Activated naive CD4-positive, alpha-beta T cell treated with anti-CD3 and anti-CD28 coated beads, Interleukin-2, amount 50 U/mL, for 72 hours (primary cell): ENCODE data around the gene CHID1. TPM values are rescaled to one million over a fixed set of nuclear protein-coding genes. Genes with fewer than 3 reads are reported as not detected.

Experiments
- ATAC-seq, 2 donors: fragments of 150-1000 bp; cut with Tn5 transposase; 2 replicates each; pipeline ENCODE4 v1.10.0; 2021; ENCODE audit warnings: mild to moderate bottlenecking in 2 of 2, moderate library complexity in 2 of 2
- DNase-seq, 2 donors: peaks; one replicate each; pipeline ENCODE4 v3.0.0; 2021 to 2022; ENCODE audit warnings: low spot score in 2 of 2
- H3K27ac Mint-ChIP-seq, 2 donors: one replicate each; pipeline ENCODE4 v1.8.0; 2022; ENCODE audit warnings: mild to moderate bottlenecking in 2 of 2, mixed read lengths in 2 of 2
- H3K36me3 Mint-ChIP-seq, 2 donors: one replicate each; pipeline ENCODE4 v1.8.0; 2022; ENCODE audit warnings: mixed read lengths in 2 of 2
- H3K9me3 Mint-ChIP-seq, 2 donors: one replicate each; pipeline ENCODE4 v1.8.0; 2022; ENCODE audit warnings: mixed read lengths in 2 of 2
- total RNA-seq, 2 donors: library from RNA; stranded (reverse); gene quantifications; one replicate each; pipeline ENCODE4 v1.2.3, GENCODE V29; 2022

CHID1 gene
- total RNA-seq, 2 donors from 2014 or later: 49.1 to 62.6 TPM

- ATAC-seq: no peak
Measured at GRCh38 chr11:921921-922678, 11.5 kb upstream of the CHID1 start.

DNA sequence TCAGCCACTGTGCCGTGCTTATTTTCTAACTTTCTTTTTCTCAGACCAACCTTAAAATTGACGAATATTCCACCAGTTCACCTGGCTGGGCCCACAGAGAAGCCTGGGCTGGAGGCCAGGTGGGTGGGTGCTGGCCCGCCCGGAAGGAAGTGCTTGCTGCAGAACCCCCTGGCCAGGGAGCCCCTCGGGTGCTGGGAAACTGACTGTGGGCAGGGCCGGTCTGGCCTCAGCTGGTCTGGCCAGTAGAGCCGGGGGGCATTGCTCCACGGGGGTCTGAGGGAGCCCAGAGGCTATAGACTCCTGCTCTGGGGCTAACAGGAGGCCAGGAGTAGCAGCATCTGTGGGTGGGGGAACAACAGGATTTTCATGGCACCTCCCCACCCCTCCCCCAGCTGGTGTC, 6.8 kb upstream of the CHID1 start:
- no peak overlapping the region for H3K27ac Mint-ChIP-seq
- no peak for ATAC-seq
- H3K9me3 Mint-ChIP-seq: no peaks in the 10 kb centered on the region
- no peak for DNase-seq
- no peaks in the 10 kb centered on the region for H3K36me3 Mint-ChIP-seq

More at GRCh38 chr11:921921-922678, 11.5 kb upstream of the CHID1 start:
- peaks cover 8 to 9% of the 10 kb centered on the region in 2 donors for H3K36me3 Mint-ChIP-seq
- no peaks in the 10 kb centered on the region for H3K9me3 Mint-ChIP-seq
- no peak overlapping the region for H3K27ac Mint-ChIP-seq
- no peak for DNase-seq

DNA sequence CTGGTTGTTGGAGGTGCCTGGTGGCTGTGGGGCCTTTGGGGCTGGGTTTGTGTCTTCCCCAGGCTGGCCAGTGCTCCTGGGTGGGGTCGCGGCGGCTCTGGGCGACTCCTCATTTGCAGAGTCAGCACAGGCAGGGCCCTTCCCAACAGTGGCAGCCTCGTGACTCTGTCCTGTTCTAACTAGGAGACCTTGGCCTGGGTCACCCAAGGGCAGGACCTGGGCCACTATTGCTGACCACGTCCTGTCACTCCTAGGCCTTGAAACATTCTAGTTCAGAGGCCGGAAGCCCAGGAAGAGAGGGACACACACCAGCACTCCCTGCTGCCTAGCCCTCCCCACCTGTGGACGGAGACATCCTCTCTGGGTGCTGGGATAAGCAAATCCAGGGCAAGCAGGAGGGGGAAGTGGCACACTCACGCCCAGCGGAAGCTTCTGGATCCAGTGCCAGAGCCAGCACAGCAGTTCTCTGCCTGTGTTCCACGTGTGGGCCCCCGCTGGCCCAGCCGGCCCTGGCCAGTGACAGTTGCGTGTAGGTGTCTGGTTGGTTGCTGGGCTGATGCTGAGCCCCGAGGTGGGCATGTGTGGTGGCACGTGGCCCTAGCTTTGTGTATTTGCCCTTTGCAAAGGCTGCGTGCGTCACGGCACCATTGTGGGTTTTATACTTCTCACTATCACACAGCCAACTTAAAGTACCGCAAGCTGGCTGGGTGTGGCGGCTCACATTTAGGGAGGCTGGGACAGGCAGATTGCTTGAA, 4.3 kb upstream of the CHID1 start:
- no peaks in the 10 kb centered on the region for H3K9me3 Mint-ChIP-seq
- H3K36me3 Mint-ChIP-seq: no peaks in the 10 kb centered on the region
- no peak overlapping the region for H3K27ac Mint-ChIP-seq
- ATAC-seq: no peak
- no peak for DNase-seq

DNA sequence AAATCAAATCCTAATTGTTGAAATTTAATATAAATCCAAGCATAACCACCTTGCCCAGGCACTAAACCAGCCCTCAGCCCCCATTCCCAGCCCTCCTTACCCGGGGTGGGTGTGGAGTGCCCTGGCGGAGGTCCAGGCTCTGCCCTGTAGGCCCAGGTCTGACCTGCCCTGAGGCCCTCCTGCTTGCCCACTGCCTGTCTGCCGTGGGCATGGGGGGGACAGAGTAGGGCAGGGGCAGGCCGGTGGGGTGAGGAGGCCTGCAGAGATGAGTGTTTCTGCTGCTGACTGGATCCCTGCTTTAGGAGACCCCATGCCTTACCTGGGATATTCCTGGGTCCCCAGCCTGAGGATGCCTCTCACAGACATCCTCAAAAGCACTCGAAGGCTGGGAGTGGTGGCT, 3.6 kb upstream of the CHID1 start:
- ATAC-seq: no peak
- Mint-ChIP-seq H3K9me3 (no peaks in the 10 kb centered on the region), H3K36me3 (no peaks in the 10 kb centered on the region), H3K27ac (no peak overlapping the region)
- no peak for DNase-seq

DNA sequence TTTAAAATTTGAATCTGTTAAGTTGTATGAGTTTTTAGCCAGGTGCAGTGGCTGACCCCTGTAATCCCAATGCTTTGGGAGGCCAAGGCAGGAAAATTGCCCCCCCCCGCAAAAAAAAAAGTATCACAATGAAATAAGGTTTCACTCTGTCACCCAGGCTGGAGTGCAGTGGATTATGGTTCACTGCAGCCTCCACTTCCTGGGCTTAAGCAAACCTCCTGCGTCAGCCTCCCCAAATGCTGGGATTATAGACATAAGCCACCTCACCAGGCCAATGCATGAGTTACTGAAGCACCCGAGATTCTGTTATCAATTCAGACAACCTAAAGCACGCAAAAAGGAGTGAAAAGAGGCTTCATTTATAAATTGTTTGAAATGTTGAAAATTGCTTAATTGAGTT, 2.4 kb upstream of the CHID1 start:
- Mint-ChIP-seq H3K27ac (no peak overlapping the region), H3K36me3 (no peaks in the 10 kb centered on the region), H3K9me3 (no peaks in the 10 kb centered on the region)
- DNase-seq (no peak), ATAC-seq (no peak)

DNA sequence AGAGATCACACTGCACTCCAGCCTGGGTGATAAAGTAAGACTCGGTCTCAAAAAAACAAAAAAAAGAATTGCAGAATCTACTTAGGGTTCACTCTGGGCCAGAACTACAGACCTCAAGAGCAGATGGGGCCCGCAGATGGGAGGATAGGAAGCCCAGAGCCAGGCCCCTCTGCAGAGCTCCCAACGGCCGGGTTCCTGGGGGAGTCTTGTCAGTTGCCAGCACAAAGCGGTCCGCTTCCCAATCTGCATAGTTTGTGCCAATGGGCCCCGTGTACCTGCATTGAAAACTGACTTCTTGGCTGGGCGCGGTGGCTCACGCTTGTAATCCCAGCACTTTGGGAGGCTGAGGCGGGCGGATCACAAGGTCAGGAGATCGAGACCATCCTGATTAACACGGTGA, 1.7 kb upstream of the CHID1 start:
- H3K9me3 Mint-ChIP-seq: no peaks in the 10 kb centered on the region
- H3K36me3 Mint-ChIP-seq: no peaks in the 10 kb centered on the region
- ATAC-seq (no peak), DNase-seq (no peak)
- peak overlapping the region in 1 of 2 donors; percentile 88 for H3K27ac Mint-ChIP-seq

DNA sequence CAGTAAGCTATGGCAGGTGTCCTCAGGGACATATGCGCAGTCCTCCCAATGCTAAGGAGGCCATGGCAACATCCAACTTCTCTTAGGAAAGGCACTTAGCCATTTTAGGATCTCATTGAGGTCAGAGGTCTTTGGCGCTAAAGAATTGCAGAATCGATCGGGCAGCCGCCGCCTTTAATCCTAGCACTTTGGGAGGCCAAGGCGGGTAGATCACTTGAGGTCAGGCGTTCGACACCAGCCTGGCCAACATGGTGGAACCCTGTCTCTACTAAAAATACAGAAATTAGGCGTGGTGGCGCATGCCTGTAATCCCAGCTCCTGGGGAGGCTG, 1.2 kb upstream of the CHID1 start:
- DNase-seq: no peak
- Mint-ChIP-seq H3K27ac (peak overlapping the region; percentile 88 to 94), H3K9me3 (no peaks in the 10 kb centered on the region), H3K36me3 (no peaks in the 10 kb centered on the region)
- no peak for ATAC-seq

DNA sequence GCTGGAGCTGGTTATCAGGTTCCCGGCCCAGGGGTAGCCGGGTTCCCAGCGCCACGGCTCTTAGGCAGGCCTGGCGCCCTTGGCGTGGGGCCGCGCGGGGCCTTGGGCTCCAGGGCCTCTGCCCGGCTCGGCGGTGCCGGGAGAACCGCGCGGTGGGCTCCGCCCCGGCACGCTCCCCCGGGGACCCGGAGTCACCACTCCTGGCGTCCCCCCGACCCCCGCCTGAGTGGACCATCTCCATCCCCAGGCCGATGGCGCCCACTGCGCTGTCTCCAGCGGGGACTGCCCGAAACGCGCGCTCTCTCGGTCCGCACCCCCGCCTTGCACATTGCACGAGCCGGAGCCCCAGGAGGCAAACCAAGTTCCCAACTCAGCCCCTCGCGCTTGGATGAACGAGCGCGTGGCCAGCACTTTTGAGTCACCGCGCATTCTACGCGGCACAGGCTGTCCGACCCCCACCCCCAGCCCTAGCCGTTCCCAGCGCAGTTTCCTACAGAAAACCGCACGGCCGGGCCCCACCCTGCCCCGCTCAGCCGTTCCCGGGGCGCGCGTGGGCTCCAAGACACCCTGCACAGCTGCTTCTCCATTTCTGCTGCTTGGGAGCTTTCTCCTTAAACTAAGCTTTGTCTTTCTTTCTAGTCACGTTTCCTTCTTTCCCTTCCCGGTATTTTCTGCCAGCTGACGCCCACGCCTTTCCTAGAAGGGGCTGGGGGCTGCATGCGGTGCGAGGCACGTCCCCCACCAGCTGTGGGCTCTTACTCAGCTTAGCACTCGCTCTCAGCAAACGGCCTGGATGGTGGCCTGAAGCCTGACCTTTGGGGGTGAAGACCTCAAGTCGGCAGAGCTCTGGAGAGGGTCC, 650 bp upstream of the CHID1 start:
- Mint-ChIP-seq H3K9me3 (no peaks in the 10 kb centered on the region), H3K27ac (peak overlapping the region; percentile 88 to 94), H3K36me3 (no peaks in the 10 kb centered on the region)
- no peak for DNase-seq
- peak; percentile 33 to 42 for ATAC-seq

- peak overlapping the region; percentile 44 to 89 for H3K27ac Mint-ChIP-seq
- DNase-seq (no peak), ATAC-seq (peak in 1 of 2 donors; percentile 31)
- H3K9me3 Mint-ChIP-seq: no peaks in the 10 kb centered on the region
- no peaks in the 10 kb centered on the region for H3K36me3 Mint-ChIP-seq
Measured at GRCh38 chr11:910044-910588, 494 bp downstream of the CHID1 start.

GRCh38 chr11:909406-909805, 1.2 kb downstream of the CHID1 start:
- no peaks in the 10 kb centered on the region for H3K9me3 Mint-ChIP-seq
- peak overlapping the region in 1 of 2 donors; percentile 89 for H3K27ac Mint-ChIP-seq
- ATAC-seq: no peak
- no peak for DNase-seq
- no peaks in the 10 kb centered on the region for H3K36me3 Mint-ChIP-seq

DNA sequence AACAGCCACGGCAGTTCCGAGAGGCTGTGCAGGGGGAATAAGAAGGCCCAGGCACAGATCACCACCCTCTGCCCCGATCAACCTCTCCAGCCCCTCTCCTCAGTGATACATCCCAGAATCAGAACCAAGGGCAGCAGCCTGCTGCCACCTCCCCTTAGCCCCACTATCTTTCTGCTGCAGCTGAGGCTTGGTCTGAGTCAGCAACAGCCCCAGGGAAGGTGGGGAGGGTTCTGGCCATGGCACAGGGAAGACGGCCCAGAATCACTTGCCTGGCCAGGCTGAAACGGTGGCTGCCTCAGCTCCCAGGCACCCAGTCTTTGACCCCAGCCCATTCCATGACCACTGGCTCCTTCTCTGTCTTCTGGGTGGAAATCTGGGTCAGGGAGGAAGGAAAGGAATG, 2.3 kb downstream of the CHID1 start:
- Mint-ChIP-seq H3K9me3 (no peaks in the 10 kb centered on the region), H3K36me3 (no peaks in the 10 kb centered on the region), H3K27ac (no peak overlapping the region)
- ATAC-seq: no peak
- no peak for DNase-seq

DNA sequence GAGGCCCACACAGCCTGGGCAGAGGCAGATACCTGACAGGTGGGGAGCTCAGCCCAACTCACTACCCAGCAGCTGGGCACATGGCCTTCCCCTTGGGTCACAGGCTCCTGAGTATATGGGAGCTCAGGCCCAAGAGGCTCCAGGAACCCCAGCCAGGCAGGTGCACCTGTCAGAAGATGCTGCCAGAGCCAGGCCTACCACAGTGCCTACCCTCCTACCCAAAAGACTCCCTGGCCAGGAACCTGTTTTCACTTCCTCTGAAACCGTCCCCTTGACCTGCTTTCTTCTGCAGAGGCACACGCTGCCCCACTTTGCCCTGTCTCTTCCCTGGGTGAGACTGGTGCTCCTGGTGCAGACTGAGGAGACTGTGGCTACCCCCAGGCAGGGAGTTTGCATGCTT, 2.9 kb downstream of the CHID1 start:
- DNase-seq (no peak), ATAC-seq (no peak)
- no peaks in the 10 kb centered on the region for H3K36me3 Mint-ChIP-seq
- H3K9me3 Mint-ChIP-seq: no peaks in the 10 kb centered on the region
- H3K27ac Mint-ChIP-seq: no peak overlapping the region

GRCh38 chr11:905952-906351, 4.7 kb downstream of the CHID1 start:
- DNase-seq (no peak), ATAC-seq (no peak)
- Mint-ChIP-seq H3K27ac (no peak overlapping the region), H3K36me3 (no peaks in the 10 kb centered on the region), H3K9me3 (no peaks in the 10 kb centered on the region)

GRCh38 chr11:904380-904779, 6.2 kb downstream of the CHID1 start:
- Mint-ChIP-seq H3K9me3 (no peaks in the 10 kb centered on the region), H3K27ac (peak overlapping the region in 1 of 2 donors; percentile 20), H3K36me3 (no peaks in the 10 kb centered on the region)
- DNase-seq: no peak
- no peak for ATAC-seq

- DNase-seq (no peak), ATAC-seq (no peak)
- no peaks in the 10 kb centered on the region for H3K36me3 Mint-ChIP-seq
- no peaks in the 10 kb centered on the region for H3K9me3 Mint-ChIP-seq
- H3K27ac Mint-ChIP-seq: no peak overlapping the region
Measured at GRCh38 chr11:901452-902061, 9.1 kb downstream of the CHID1 start.

DNA sequence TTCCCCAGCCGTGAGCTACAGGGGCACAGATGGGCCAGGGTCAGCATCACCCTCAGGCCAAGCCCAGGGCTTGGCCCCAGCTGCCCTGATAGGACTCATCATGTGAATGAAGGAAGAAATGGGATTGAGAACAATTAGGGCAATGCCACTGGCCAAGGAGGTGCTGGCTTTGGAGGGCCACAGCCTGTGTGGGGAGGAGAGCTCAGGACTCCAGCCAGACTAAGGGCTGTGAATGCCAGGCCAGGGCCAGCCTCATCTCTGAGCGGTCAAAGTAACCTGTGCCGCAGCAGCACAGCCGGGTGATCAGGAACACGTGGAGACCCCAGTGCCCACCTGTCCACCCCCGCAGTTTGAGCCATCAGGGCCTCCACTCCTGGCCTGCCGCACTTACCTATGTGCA, 10.1 kb downstream of the CHID1 start:
- no peaks in the 10 kb centered on the region for H3K9me3 Mint-ChIP-seq
- H3K36me3 Mint-ChIP-seq: no peaks in the 10 kb centered on the region
- peak overlapping the region in 1 of 2 donors; percentile 55 for H3K27ac Mint-ChIP-seq
- ATAC-seq: no peak
- DNase-seq: no peak

- DNase-seq (no peak), ATAC-seq (no peak)
- Mint-ChIP-seq H3K36me3 (no peaks in the 10 kb centered on the region), H3K9me3 (no peaks in the 10 kb centered on the region), H3K27ac (no peak overlapping the region)
Measured at GRCh38 chr11:899724-900123, 10.9 kb downstream of the CHID1 start.
